ENCODE results near the gene KCNA1. TPM values are rescaled to one million over a fixed set of nuclear protein-coding genes. Genes with fewer than 3 reads are reported as not detected.

Gene KCNA1
- total RNA-seq, 1 experiment from 2014 or later = 0.98 TPM

DNA sequence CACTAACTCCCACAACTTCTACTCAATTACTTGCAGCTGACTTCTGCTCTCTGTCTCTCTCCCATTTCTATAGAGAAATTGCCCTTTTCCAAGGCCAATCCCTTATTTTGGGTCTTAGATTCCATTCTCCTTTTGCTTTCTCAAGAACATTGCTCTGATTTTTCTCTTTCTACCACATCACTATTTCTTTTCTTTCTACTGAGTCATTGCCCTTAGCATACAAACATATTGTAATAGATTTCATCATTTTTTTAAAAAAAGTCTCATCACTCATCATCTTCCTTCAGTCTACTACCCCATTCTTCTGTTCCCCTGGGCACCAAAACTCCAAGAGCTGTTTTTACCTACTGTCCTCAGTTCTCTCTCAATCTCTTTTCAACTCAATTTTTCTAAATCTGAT lies 4.4 kb upstream of the KCNA1 start:
- Histone ChIP-seq H3K4me2 (ENCODE audit: insufficient read depth, insufficient read length, low read length) (no peak overlapping the region), H2AK5ac (ENCODE audit: insufficient read length, low read length) (no peak overlapping the region), H3T11ph (ENCODE audit: low read length) (no peak overlapping the region), H4K20me1 (ENCODE audit: control insufficient read depth, insufficient read depth, insufficient read length) (no peaks in the 10 kb centered on the region), H2BK15ac (ENCODE audit: low read depth, low read length) (no peak overlapping the region), H2BK12ac (ENCODE audit: insufficient read length, low read depth, low read length) (no peak overlapping the region), H3K14ac (ENCODE audit: insufficient read depth, low read length) (no peak overlapping the region), H3K23me2 (ENCODE audit: insufficient read length, low read depth, low read length, poor library complexity, severe bottlenecking) (peaks cover 13% of the 10 kb centered on the region), H3K9me3 (ENCODE audit: control insufficient read depth, low read depth, low read length) (no peaks in the 10 kb centered on the region), H3K4me1 (ENCODE audit: insufficient read depth, low read length) (no peaks in the 10 kb centered on the region), H3K9ac (ENCODE audit: extremely low read depth, insufficient read length, low read length) (no peak overlapping the region), H4K8ac (replicated peaks; ENCODE audit: insufficient read length, low read depth, low read length) (no peak overlapping the region), H3K18ac (ENCODE audit: insufficient read length, low read depth, low read length) (no peak overlapping the region), H3K27ac (ENCODE audit: insufficient read length, low read depth, low read length) (no peak overlapping the region), H3K79me2 (ENCODE audit: insufficient read depth, low read length) (no peaks in the 10 kb centered on the region), H3K79me1 (ENCODE audit: insufficient read depth, low read depth, low read length, poor library complexity, severe bottlenecking) (no peaks in the 10 kb centered on the region), H2BK20ac (ENCODE audit: low read depth, low read length, poor library complexity, severe bottlenecking) (no peak overlapping the region), H3K27me3 (ENCODE audit: insufficient read depth, low read length) (peaks cover 18% of the 10 kb centered on the region; the same call in 1 of the 2 replicates), H4K5ac (ENCODE audit: insufficient read length, low read depth, low read length) (no peak overlapping the region), H2AFZ (ENCODE audit: low read length) (no peak overlapping the region), H3K4ac (ENCODE audit: low read depth, low read length) (no peak overlapping the region), H4K91ac (ENCODE audit: insufficient read length, low read depth, low read length) (no peak overlapping the region), H3K56ac (ENCODE audit: insufficient read length, low read depth, low read length) (no peak overlapping the region), H2BK5ac (ENCODE audit: insufficient read length, low read length) (no peak overlapping the region), H3K23ac (ENCODE audit: insufficient read length, low read depth, low read length) (no peak overlapping the region), H2BK120ac (ENCODE audit: low read depth, low read length, poor library complexity, severe bottlenecking) (no peak overlapping the region)
- Mint-ChIP-seq H3K36me3 (ENCODE audit: insufficient read depth in 1 of 3, low read depth in 3 of 3) (no peaks in the 10 kb centered on the region), H3K4me1 (peaks cover 8 to 11% of the 10 kb centered on the region in 2 experiments), H3K27me3 (ENCODE audit: low read depth) (peaks cover 34% of the 10 kb centered on the region), H3K27ac (no peak overlapping the region), H3K9me3 (no peaks in the 10 kb centered on the region), H3K4me3 (no peak overlapping the region)
- DNase-seq = no peak
- TF ChIP-seq, protein P1, sequence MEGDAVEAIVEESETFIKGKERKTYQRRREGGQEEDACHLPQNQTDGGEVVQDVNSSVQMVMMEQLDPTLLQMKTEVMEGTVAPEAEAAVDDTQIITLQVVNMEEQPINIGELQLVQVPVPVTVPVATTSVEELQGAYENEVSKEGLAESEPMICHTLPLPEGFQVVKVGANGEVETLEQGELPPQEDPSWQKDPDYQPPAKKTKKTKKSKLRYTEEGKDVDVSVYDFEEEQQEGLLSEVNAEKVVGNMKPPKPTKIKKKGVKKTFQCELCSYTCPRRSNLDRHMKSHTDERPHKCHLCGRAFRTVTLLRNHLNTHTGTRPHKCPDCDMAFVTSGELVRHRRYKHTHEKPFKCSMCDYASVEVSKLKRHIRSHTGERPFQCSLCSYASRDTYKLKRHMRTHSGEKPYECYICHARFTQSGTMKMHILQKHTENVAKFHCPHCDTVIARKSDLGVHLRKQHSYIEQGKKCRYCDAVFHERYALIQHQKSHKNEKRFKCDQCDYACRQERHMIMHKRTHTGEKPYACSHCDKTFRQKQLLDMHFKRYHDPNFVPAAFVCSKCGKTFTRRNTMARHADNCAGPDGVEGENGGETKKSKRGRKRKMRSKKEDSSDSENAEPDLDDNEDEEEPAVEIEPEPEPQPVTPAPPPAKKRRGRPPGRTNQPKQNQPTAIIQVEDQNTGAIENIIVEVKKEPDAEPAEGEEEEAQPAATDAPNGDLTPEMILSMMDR (conservative IDR thresholded peaks at IDR 0.05) = no peak
